ENCODE measurements around the gene TMEM50B. TPM values are rescaled to one million over a fixed set of nuclear protein-coding genes. Genes with fewer than 3 reads are reported as not detected.
"Not testable (repeated sequence)": the region's sequence is repeated elsewhere in the genome, so short reads cannot be mapped to it uniquely, and the experiment has no call there.

The TMEM50B gene
- total RNA-seq, 2 donors from 2014 or later, result 51.4 to 79.9 TPM

- H3K9me3 ChIP-seq, result no peaks in the 10 kb centered on the region
- H3K27me3 ChIP-seq (replicated peaks; ENCODE audit: insufficient read depth), result no peaks in the 10 kb centered on the region
- DNase-seq (ENCODE audit: low spot score) (no peak), ATAC-seq (ENCODE audit: insufficient number of reproducible peaks, low FRiP score, low read depth) (peak; percentile 16)
- peak; percentile 22 for TF ChIP-seq CTCF (IDR thresholded peaks at IDR 0.05)
- H3K27ac ChIP-seq, result peak overlapping the region; percentile 96 to 98
- peak overlapping the region; percentile 94 for H3K4me3 ChIP-seq
- H3K4me1 ChIP-seq (ENCODE audit: control insufficient read depth in 1 of 2, low read depth in 2 of 2), result peaks cover 11 to 16% of the 10 kb centered on the region in 2 donors
- no peaks in the 10 kb centered on the region for H3K36me3 ChIP-seq
These were observed 667 bp downstream of the TMEM50B start for GRCh38 chr21:33478935-33479678.

GRCh38 chr21:33478182-33478581 is 1.6 kb downstream of the TMEM50B start:
- H3K27me3 ChIP-seq (replicated peaks; ENCODE audit: insufficient read depth), result no peaks in the 10 kb centered on the region
- no peak for DNase-seq (ENCODE audit: low spot score)
- H3K9me3 ChIP-seq, result no peaks in the 10 kb centered on the region
- no peaks in the 10 kb centered on the region for H3K36me3 ChIP-seq
- peak overlapping the region; percentile 94 for H3K4me3 ChIP-seq
- ATAC-seq (ENCODE audit: insufficient number of reproducible peaks, low FRiP score, low read depth), result no peak
- peak overlapping the region; percentile 96 to 98 for H3K27ac ChIP-seq
- TF ChIP-seq CTCF (IDR thresholded peaks at IDR 0.05), result no peak
- H3K4me1 ChIP-seq (ENCODE audit: control insufficient read depth in 1 of 2, low read depth in 2 of 2), result peaks cover 11 to 16% of the 10 kb centered on the region in 2 donors

GRCh38 chr21:33477066-33477465 is 2.7 kb downstream of the TMEM50B start:
- peaks cover 11 to 16% of the 10 kb centered on the region in 2 donors for H3K4me1 ChIP-seq (ENCODE audit: control insufficient read depth in 1 of 2, low read depth in 2 of 2)
- ATAC-seq (ENCODE audit: insufficient number of reproducible peaks, low FRiP score, low read depth) (no peak), DNase-seq (ENCODE audit: low spot score) (no peak)
- no peak overlapping the region for H3K27ac ChIP-seq
- no peaks in the 10 kb centered on the region for H3K9me3 ChIP-seq
- H3K27me3 ChIP-seq (replicated peaks; ENCODE audit: insufficient read depth), result no peaks in the 10 kb centered on the region
- H3K36me3 ChIP-seq, result no peaks in the 10 kb centered on the region
- TF ChIP-seq CTCF (IDR thresholded peaks at IDR 0.05), result no peak
- H3K4me3 ChIP-seq, result no peak overlapping the region

GRCh38 chr21:33473344-33473743 is 6.4 kb downstream of the TMEM50B start:
- ATAC-seq (ENCODE audit: insufficient number of reproducible peaks, low FRiP score, low read depth), result no peak

GRCh38 chr21:33470701-33471100 is 9.1 kb downstream of the TMEM50B start:
- no peaks in the 10 kb centered on the region for H3K36me3 ChIP-seq
- H3K27ac ChIP-seq, result no peak overlapping the region
- H3K4me3 ChIP-seq, result no peak overlapping the region
- DNase-seq (ENCODE audit: low spot score), result no peak
- no peak for TF ChIP-seq CTCF (IDR thresholded peaks at IDR 0.05)
- H3K4me1 ChIP-seq (ENCODE audit: control insufficient read depth in 1 of 2, low read depth in 2 of 2), result peaks cover 0 to 16% of the 10 kb centered on the region in 2 donors
- ATAC-seq (ENCODE audit: insufficient number of reproducible peaks, low FRiP score, low read depth), result no peak
- no peaks in the 10 kb centered on the region for H3K27me3 ChIP-seq (replicated peaks; ENCODE audit: insufficient read depth)
- H3K9me3 ChIP-seq, result no peaks in the 10 kb centered on the region

More at GRCh38 chr21:33473344-33473743, 6.4 kb downstream of the TMEM50B start:
- Histone ChIP-seq H3K27ac (no peak overlapping the region), H3K4me3 (no peak overlapping the region), H3K9me3 (no peaks in the 10 kb centered on the region), H3K36me3 (no peaks in the 10 kb centered on the region), H3K27me3 (replicated peaks; ENCODE audit: insufficient read depth) (no peaks in the 10 kb centered on the region), H3K4me1 (ENCODE audit: control insufficient read depth in 1 of 2, low read depth in 2 of 2) (peaks cover 6 to 23% of the 10 kb centered on the region in 2 donors)
- TF ChIP-seq CTCF (IDR thresholded peaks at IDR 0.05), result no peak
- no peak for DNase-seq (ENCODE audit: low spot score)

- ATAC-seq (ENCODE audit: insufficient number of reproducible peaks, low FRiP score, low read depth); H3K36me3 ChIP-seq; H3K9me3 ChIP-seq; H3K27me3 ChIP-seq (replicated peaks; ENCODE audit: insufficient read depth); DNase-seq (ENCODE audit: low spot score); H3K4me3 ChIP-seq; H3K27ac ChIP-seq: not testable (repeated sequence)
- peaks cover 0 to 16% of the 10 kb centered on the region in 2 donors for H3K4me1 ChIP-seq (ENCODE audit: control insufficient read depth in 1 of 2, low read depth in 2 of 2)
These were observed 10.6 kb downstream of the TMEM50B start for GRCh38 chr21:33469183-33469582.
